ENCODE measurements around the gene RNF220. TPM values are rescaled to one million over a fixed set of nuclear protein-coding genes. Genes with fewer than 3 reads are reported as not detected.

The RNF220 gene
- total and polyA plus RNA-seq, 2 of the 4 experiments (the other 2 are of a cell fraction), result 71.8 to 77.1 TPM

GRCh38 chr1:44672254-44672955, 267.4 kb downstream of the RNF220 start:
- ATAC-seq (ENCODE audit: low read depth), result no peak
- H3K9me3 ChIP-seq (ENCODE audit: control insufficient read depth, insufficient read depth, low read length), result no peaks in the 10 kb centered on the region
- dilution Hi-C loops (cut with HindIII; ENCODE audit: low sequenced_read_pairs, unreplicated experiment) (no loop called here), intact Hi-C loops (cut with micrococcal nuclease) (no loop called here), in situ Hi-C loops (cut with MboI; ENCODE audit: low sequenced_read_pairs) (no loop called here)
- no peak overlapping the region for H2BK20ac ChIP-seq (ENCODE audit: low read depth, low read length)
- H4K8ac ChIP-seq (ENCODE audit: low read depth in 2 of 2, low read length in 2 of 2), result no peak overlapping the region
- H3K23ac ChIP-seq (ENCODE audit: low read depth, low read length), result no peak overlapping the region
- POLR2A ChIA-PET (ENCODE audit: unreplicated experiment), result no interaction called here
- peaks cover 6% of the 10 kb centered on the region for H3K4me1 ChIP-seq (ENCODE audit: control insufficient read depth, insufficient read depth, low read length)
- no TSS peak for BruUV-seq (replicated peaks)
- H3K27ac ChIP-seq (ENCODE audit: insufficient read depth, low read length), result no peak overlapping the region
- no peak overlapping the region for H4K91ac ChIP-seq (ENCODE audit: insufficient read depth, low read depth, low read length)
- no peak overlapping the region for H3K4me3 ChIP-seq (ENCODE audit: insufficient read depth, low read depth, low read length)
- peaks cover 5 to 10% of the 10 kb centered on the region in 2 experiments; a peak in 2 of 4 replicates for H3K79me1 ChIP-seq (ENCODE audit: low read depth in 1 of 2, low read length in 2 of 2)
- CTCF ChIA-PET, result interaction anchor here (0.6 kb wide), 2 partner anchors 32 to 58 kb away, joined by 3 read pairs; no protein-coding TSS in a partner anchor
- H3K18ac ChIP-seq (ENCODE audit: low read depth, low read length), result no peak overlapping the region
- H3K27me3 ChIP-seq (ENCODE audit: control insufficient read depth, insufficient read depth, low read length), result no peaks in the 10 kb centered on the region
- H3K9me1 ChIP-seq (ENCODE audit: insufficient read depth, low read length), result peaks cover 6% of the 10 kb centered on the region
- H2BK120ac ChIP-seq (ENCODE audit: low read depth, low read length), result no peak overlapping the region
- no peak overlapping the region for H3K4ac ChIP-seq (ENCODE audit: low read depth, low read length)
- H2AK5ac ChIP-seq (ENCODE audit: low read depth, low read length), result no peak overlapping the region; the same call in 1 of the 2 replicates
- 64% methylated on average over 3 of the region's 13 CpGs; no CpG with 5 or more reads in 1 of the 2 experiments for WGBS, 2 experiments (ENCODE audit: extremely low coverage in 2 of 2, insufficient read length in 1 of 2)
- no peak overlapping the region for H2AK9ac ChIP-seq (replicated peaks; ENCODE audit: low read depth, low read length, poor library complexity)
- no peak overlapping the region for H3K9ac ChIP-seq (ENCODE audit: low read depth, low read length)
- H2BK15ac ChIP-seq (ENCODE audit: low read depth, low read length), result no peak overlapping the region
- H3K56ac ChIP-seq (ENCODE audit: extremely low read depth, insufficient read depth, low read length), result no peak overlapping the region
- H3K4me2 ChIP-seq (ENCODE audit: low read depth, low read length), result no peak overlapping the region
- H4K20me1 ChIP-seq (ENCODE audit: insufficient read depth, low read length), result no peaks in the 10 kb centered on the region
- H2BK5ac ChIP-seq (ENCODE audit: low read depth, low read length, poor library complexity, severe bottlenecking), result no peak overlapping the region
- peak overlapping the region; percentile 77 for H2AFZ ChIP-seq (replicated peaks; ENCODE audit: low read length, poor library complexity)
- no peak overlapping the region for H3K14ac ChIP-seq (replicated peaks; ENCODE audit: low read depth, low read length)
- no peaks in the 10 kb centered on the region for H3K36me3 ChIP-seq (ENCODE audit: control insufficient read depth, insufficient read depth, low read length)
- no peak overlapping the region for H4K5ac ChIP-seq (ENCODE audit: low read depth, low read length)
- peak; percentile 44 for DNase-seq
- TF ChIP-seq SMC3 (IDR thresholded peaks at IDR 0.05; ENCODE audit: low read depth, low read length), result no peak
- TF ChIP-seq CEBPB (IDR thresholded peaks at IDR 0.05; ENCODE audit: low read depth, low read length), result no peak
- no peak for TF ChIP-seq MAFK (IDR thresholded peaks at IDR 0.05; ENCODE audit: low read depth, low read length)
- no peak for TF ChIP-seq CHD1 (IDR thresholded peaks at IDR 0.05; ENCODE audit: low read depth, low read length)
- no peak for TF ChIP-seq RFX5 (IDR thresholded peaks at IDR 0.05; ENCODE audit: low read depth, low read length)
- TF ChIP-seq ELK1 (IDR thresholded peaks at IDR 0.05; ENCODE audit: borderline replicate concordance, low read depth, low read length), result no peak
- TF ChIP-seq, protein P1, sequence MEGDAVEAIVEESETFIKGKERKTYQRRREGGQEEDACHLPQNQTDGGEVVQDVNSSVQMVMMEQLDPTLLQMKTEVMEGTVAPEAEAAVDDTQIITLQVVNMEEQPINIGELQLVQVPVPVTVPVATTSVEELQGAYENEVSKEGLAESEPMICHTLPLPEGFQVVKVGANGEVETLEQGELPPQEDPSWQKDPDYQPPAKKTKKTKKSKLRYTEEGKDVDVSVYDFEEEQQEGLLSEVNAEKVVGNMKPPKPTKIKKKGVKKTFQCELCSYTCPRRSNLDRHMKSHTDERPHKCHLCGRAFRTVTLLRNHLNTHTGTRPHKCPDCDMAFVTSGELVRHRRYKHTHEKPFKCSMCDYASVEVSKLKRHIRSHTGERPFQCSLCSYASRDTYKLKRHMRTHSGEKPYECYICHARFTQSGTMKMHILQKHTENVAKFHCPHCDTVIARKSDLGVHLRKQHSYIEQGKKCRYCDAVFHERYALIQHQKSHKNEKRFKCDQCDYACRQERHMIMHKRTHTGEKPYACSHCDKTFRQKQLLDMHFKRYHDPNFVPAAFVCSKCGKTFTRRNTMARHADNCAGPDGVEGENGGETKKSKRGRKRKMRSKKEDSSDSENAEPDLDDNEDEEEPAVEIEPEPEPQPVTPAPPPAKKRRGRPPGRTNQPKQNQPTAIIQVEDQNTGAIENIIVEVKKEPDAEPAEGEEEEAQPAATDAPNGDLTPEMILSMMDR (conservative IDR thresholded peaks at IDR 0.05; ENCODE audit: low read depth, low read length), result no peak
- no peak for TF ChIP-seq BHLHE40 (IDR thresholded peaks at IDR 0.05; ENCODE audit: low read depth, low read length)
- TF ChIP-seq FOS (IDR thresholded peaks at IDR 0.05; ENCODE audit: low read depth, low read length), result no peak
- no peak for TF ChIP-seq RCOR1 (IDR thresholded peaks at IDR 0.05; ENCODE audit: insufficient replicate concordance, low read length)
- no peak for TF ChIP-seq POLR2A (IDR thresholded peaks at IDR 0.05; ENCODE audit: low read depth, low read length)
- TF ChIP-seq NFE2L2 (IDR thresholded peaks at IDR 0.05; ENCODE audit: low read depth, low read length), result no peak
- no peak for TF ChIP-seq RAD21 (IDR thresholded peaks at IDR 0.05; ENCODE audit: low read length)
- no peak for TF ChIP-seq MXI1 (IDR thresholded peaks at IDR 0.05; ENCODE audit: borderline replicate concordance, low read depth, low read length)
- no peak for TF ChIP-seq MAZ (IDR thresholded peaks at IDR 0.05; ENCODE audit: borderline replicate concordance, low read depth, low read length)
- no peak for TF ChIP-seq USF2 (IDR thresholded peaks at IDR 0.05; ENCODE audit: low read depth, low read length)
